GM23338 (cell line): Measurements from ENCODE around the gene ADIPOR2. TPM values are rescaled to one million over a fixed set of nuclear protein-coding genes. Genes with fewer than 3 reads are reported as not detected.

Source experiments
- ATAC-seq: fragments of 200-7000 bp; cut with Tn5 transposase; 3 replicates; pipeline ENCODE4 v1.9.1; 2020
- DNase-seq: peaks from one replicate; pipeline ENCODE4 v3.0.0-alpha.2; 2015; ENCODE audit warnings: low spot score
- H2AFZ ChIP-seq: fragments of 200-600 bp; sonication (generic); 2 replicates; pipeline ENCODE4 v1.8.0; 2016; ENCODE audit warnings: antibody characterized with exemption, mild to moderate bottlenecking, moderate library complexity
- H3F3A ChIP-seq: fragments of 200-600 bp; sonication (generic); replicated peaks from 2 replicates; pipeline ENCODE4 v1.8.0; 2017; ENCODE audit warnings: antibody characterized with exemption, mixed run types, low read depth
- H3K27ac ChIP-seq: fragments of 200-600 bp; sonication (generic); 2 replicates; pipeline ENCODE4 v1.6.1; 2016; ENCODE audit warnings: low read depth
- H3K27me3 ChIP-seq: fragments of 200-600 bp; sonication (generic); 2 replicates; pipeline ENCODE4 v1.8.0; 2016; ENCODE audit warnings: mild to moderate bottlenecking, mixed run types, moderate library complexity; ENCODE audit not compliant: insufficient read depth
- H3K36me3 ChIP-seq: fragments of 200-600 bp; sonication (generic); 2 replicates; pipeline ENCODE4 v1.8.0; 2016; ENCODE audit warnings: mild to moderate bottlenecking; ENCODE audit not compliant: insufficient read depth
- H3K4me1 ChIP-seq: fragments of 200-600 bp; sonication (generic); 2 replicates; pipeline ENCODE4 v1.8.0; 2016; ENCODE audit warnings: mild to moderate bottlenecking, moderate library complexity; ENCODE audit not compliant: insufficient read depth
- H3K4me2 ChIP-seq: fragments of 200-600 bp; sonication (generic); 2 replicates; pipeline ENCODE4 v1.7.1; 2017; ENCODE audit warnings: mixed run types
- H3K4me3 ChIP-seq: fragments of 200-600 bp; sonication (generic); 2 replicates; pipeline ENCODE4 v1.6.1; 2016; ENCODE audit warnings: mixed run types
- H3K79me2 ChIP-seq: fragments of 200-600 bp; sonication (generic); replicated peaks from 2 replicates; pipeline ENCODE4 v1.8.0; 2017; ENCODE audit warnings: mild to moderate bottlenecking; ENCODE audit not compliant: insufficient read depth
- H3K9me2 ChIP-seq: fragments of 200-600 bp; sonication (generic); 2 replicates; pipeline ENCODE4 v1.8.0; 2017; ENCODE audit not compliant: insufficient read depth
- H4K20me1 ChIP-seq: fragments of 200-600 bp; sonication (generic); replicated peaks from 2 replicates; pipeline ENCODE4 v1.8.0; 2017; ENCODE audit warnings: mild to moderate bottlenecking; ENCODE audit not compliant: insufficient read depth
- H3K27ac Mint-ChIP-seq: 2 replicates; pipeline ENCODE4 v1.8.0; 2020; ENCODE audit warnings: inconsistent platforms, mild to moderate bottlenecking, moderate library complexity, mixed read lengths
- H3K27me3 Mint-ChIP-seq: 3 replicates; pipeline ENCODE4 v1.8.0; 2022; ENCODE audit warnings: low read depth, mild to moderate bottlenecking, moderate library complexity, mixed read lengths, inconsistent platforms; ENCODE audit not compliant: insufficient read depth, poor library complexity
- H3K36me3 Mint-ChIP-seq: 3 replicates; pipeline ENCODE4 v1.8.0; 2021; ENCODE audit warnings: low read depth, mild to moderate bottlenecking, inconsistent platforms, moderate library complexity, mixed read lengths
- H3K4me1 Mint-ChIP-seq: 3 replicates; pipeline ENCODE4 v1.8.0; 2020; ENCODE audit warnings: mild to moderate bottlenecking, inconsistent platforms, mixed read lengths
- H3K4me3 Mint-ChIP-seq: 3 replicates; pipeline ENCODE4 v1.8.0; 2021; ENCODE audit warnings: moderate library complexity, mild to moderate bottlenecking, inconsistent platforms, mixed read lengths
- H3K9me3 Mint-ChIP-seq: 3 replicates; pipeline ENCODE4 v1.8.0; 2020; ENCODE audit warnings: moderate library complexity, mild to moderate bottlenecking, inconsistent platforms, mixed read lengths
- CREB1 ChIP-seq: fragments of 250-450 bp; sonication (Bioruptor Pico); IDR thresholded peaks from 2 replicates; pipeline ENCODE4 v1.5.0; 2020; ENCODE audit warnings: low read depth, mild to moderate bottlenecking, moderate library complexity
- EZH2phosphoT487 ChIP-seq: fragments of 200-600 bp; sonication (generic); IDR thresholded peaks from one replicate; pipeline ENCODE4 v1.8.1; 2018; ENCODE audit warnings: antibody characterized with exemption; ENCODE audit not compliant: unreplicated experiment
- JUNB ChIP-seq: IDR thresholded peaks from one replicate; pipeline ENCODE4 v1.6.1; 2016; ENCODE audit warnings: antibody characterized with exemption; ENCODE audit not compliant: unreplicated experiment
- NANOG ChIP-seq: IDR thresholded peaks from 2 replicates; pipeline ENCODE4 v1.6.1; 2016; ENCODE audit warnings: antibody characterized with exemption, borderline replicate concordance
- STAT1 ChIP-seq: IDR thresholded peaks from one replicate; pipeline ENCODE4 v1.6.1; 2016; ENCODE audit warnings: antibody characterized with exemption; ENCODE audit not compliant: unreplicated experiment
- polyA plus RNA-seq: library from polyadenylated mRNA; unstranded; fragments of >200 nt; fragmentation: Nextera tagmentation; extraction: Ambion mirVana; gene quantifications from 2 replicates; pipeline ENCODE4 v1.2.1, GENCODE V29; 2016
- total RNA-seq: library from RNA; depleted of rRNA; stranded (reverse); fragments of >200 nt; shearing (Covaris generic); gene quantifications from 2 replicates; pipeline ENCODE4 v1.2.3, GENCODE V29; 2014
- TF ChIP-seq, protein P1 (sequence below), 2 experiments: fragments of 200-600 bp in 1 of 2; sonication (generic) in 1 of 2; conservative IDR thresholded peaks; 2 replicates each; pipeline versions ENCODE4 v1.5.1 to v1.6.1; 2016 to 2017; ENCODE audit warnings: antibody characterized with exemption in 2 of 2, low read depth in 2 of 2, mild to moderate bottlenecking in 2 of 2, moderate library complexity in 1 of 2
- TF ChIP-seq, protein P2 (sequence below): IDR thresholded peaks from one replicate; pipeline ENCODE4 v1.6.1; 2018; ENCODE audit warnings: antibody characterized with exemption; ENCODE audit not compliant: unreplicated experiment
- TF ChIP-seq, protein P3 (sequence below): fragments of 250-450 bp; sonication (Bioruptor Pico); IDR thresholded peaks from 2 replicates; pipeline ENCODE4 v1.5.0; 2020; ENCODE audit warnings: mild to moderate bottlenecking, moderate library complexity

The ADIPOR2 gene
- total and polyA plus RNA-seq, 2 experiments from 2014 or later, result 11.7 to 36.2 TPM

DNA sequence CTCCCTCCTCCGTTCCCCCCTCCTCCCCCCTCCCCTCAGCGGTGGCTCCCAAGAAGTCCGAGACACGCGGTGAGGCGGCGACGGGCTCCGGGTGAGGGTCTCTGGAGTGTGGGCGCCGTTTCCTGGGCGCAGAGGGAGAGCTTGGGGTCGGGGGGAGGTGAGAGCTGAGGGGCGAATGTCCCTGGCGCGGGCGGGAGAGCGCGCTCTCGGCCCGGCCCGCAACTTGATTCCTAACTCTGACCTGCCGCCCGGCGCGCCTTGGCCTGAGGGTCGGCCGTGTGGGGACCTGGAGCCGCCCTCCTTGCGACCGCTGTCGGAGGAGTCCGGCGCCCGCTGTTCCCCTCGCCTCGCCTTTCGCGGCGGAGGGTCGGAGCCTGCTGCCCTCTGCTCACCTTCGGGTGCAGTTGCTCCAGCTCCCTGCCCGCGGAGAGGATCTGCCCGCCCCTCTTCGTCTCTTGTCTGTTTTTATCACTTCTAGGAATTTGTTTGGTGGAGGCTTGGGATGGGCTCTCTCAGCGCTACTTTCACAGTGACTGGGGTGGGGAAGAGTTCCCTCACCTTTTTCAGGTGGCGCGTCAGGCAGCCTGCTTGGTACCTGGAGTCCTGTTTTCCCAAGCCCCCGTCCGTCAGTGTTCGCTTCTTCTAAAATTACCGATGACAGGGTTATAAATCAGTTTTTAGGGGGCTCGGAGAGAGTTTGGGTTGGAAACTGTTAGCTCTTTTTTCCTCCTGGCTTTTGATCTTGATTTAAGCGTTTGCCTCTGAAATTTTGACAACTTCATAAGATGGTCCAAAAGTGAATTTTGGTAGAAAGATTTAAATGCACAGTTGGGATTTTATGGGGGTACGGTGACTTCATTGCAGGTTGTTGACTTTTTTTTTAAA, 495 bp downstream of the ADIPOR2 start:
- ATAC-seq, result peak; percentile 85
- peaks cover 50% of the 10 kb centered on the region for H3K79me2 ChIP-seq
- Mint-ChIP-seq H3K9me3 (no peaks in the 10 kb centered on the region), H3K27ac (peak overlapping the region; percentile 89), H3K27me3 (peaks cover 11% of the 10 kb centered on the region), H3K36me3 (peaks cover 10% of the 10 kb centered on the region), H3K4me1 (peaks cover 18% of the 10 kb centered on the region), H3K4me3 (peak overlapping the region; percentile 91)
- peak overlapping the region; percentile 83 for H2AFZ ChIP-seq
- H3K9me2 ChIP-seq, result no peaks in the 10 kb centered on the region
- H3K4me3 ChIP-seq, result peak overlapping the region; percentile 96
- H3K4me2 ChIP-seq, result peak overlapping the region; percentile 85
- H3F3A ChIP-seq, result no peaks in the 10 kb centered on the region
- peaks cover 9% of the 10 kb centered on the region for H3K4me1 ChIP-seq
- peak overlapping the region; percentile 94 for H3K27ac ChIP-seq
- H4K20me1 ChIP-seq, result 0 out of 2 replicates have a peak, but pooled peaks cover 16% of the 10 kb centered on the region
- DNase-seq, result peak; percentile 86
- H3K36me3 ChIP-seq, result no peaks in the 10 kb centered on the region
- no peaks in the 10 kb centered on the region for H3K27me3 ChIP-seq
- TF ChIP-seq JUNB, result no peak
- 0 out of 2 replicates have a peak, but pooled peaks have one; percentile 11 for TF ChIP-seq CREB1 (CRISPR knock-in tag)

DNA sequence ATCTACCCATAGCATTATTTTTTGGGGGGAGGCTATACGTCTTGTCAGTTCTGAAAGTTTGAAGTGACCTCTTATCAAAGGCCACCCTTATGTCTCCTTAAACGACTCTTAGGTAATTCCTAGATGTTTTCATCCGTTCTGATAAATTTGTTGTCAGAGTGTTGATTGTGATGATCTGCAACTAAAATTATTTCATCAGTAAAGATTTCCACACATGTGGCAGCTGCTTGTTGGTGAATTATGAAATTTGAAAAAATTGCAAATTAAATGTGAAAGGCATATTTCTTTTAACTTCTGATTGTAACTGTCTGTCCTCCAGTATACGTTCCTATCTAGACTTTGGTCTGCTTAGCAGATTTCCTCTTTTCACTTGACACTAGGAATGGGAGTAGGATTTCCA, 1.4 kb downstream of the ADIPOR2 start:
- peak overlapping the region; percentile 91 for H3K4me3 Mint-ChIP-seq
- H3K27me3 ChIP-seq, result no peaks in the 10 kb centered on the region
- H4K20me1 ChIP-seq, result peaks cover 23% of the 10 kb centered on the region
- no peak overlapping the region; the same call in 1 of the 2 replicates for H3K27ac Mint-ChIP-seq
- no peak overlapping the region for H3K27ac ChIP-seq
- H2AFZ ChIP-seq, result no peak overlapping the region
- H3F3A ChIP-seq, result no peaks in the 10 kb centered on the region
- H3K9me2 ChIP-seq, result no peaks in the 10 kb centered on the region
- H3K9me3 Mint-ChIP-seq, result no peaks in the 10 kb centered on the region
- peaks cover 10% of the 10 kb centered on the region for H3K36me3 Mint-ChIP-seq
- ATAC-seq, result no peak
- H3K79me2 ChIP-seq, result peaks cover 59% of the 10 kb centered on the region
- no peak for DNase-seq
- H3K36me3 ChIP-seq, result no peaks in the 10 kb centered on the region
- peaks cover 9% of the 10 kb centered on the region for H3K4me1 ChIP-seq
- peaks cover 19% of the 10 kb centered on the region for H3K4me1 Mint-ChIP-seq
- H3K4me2 ChIP-seq, result peak overlapping the region; percentile 85
- H3K4me3 ChIP-seq, result peak overlapping the region; percentile 96
- H3K27me3 Mint-ChIP-seq, result peaks cover 11% of the 10 kb centered on the region
- TF ChIP-seq, protein P1, sequence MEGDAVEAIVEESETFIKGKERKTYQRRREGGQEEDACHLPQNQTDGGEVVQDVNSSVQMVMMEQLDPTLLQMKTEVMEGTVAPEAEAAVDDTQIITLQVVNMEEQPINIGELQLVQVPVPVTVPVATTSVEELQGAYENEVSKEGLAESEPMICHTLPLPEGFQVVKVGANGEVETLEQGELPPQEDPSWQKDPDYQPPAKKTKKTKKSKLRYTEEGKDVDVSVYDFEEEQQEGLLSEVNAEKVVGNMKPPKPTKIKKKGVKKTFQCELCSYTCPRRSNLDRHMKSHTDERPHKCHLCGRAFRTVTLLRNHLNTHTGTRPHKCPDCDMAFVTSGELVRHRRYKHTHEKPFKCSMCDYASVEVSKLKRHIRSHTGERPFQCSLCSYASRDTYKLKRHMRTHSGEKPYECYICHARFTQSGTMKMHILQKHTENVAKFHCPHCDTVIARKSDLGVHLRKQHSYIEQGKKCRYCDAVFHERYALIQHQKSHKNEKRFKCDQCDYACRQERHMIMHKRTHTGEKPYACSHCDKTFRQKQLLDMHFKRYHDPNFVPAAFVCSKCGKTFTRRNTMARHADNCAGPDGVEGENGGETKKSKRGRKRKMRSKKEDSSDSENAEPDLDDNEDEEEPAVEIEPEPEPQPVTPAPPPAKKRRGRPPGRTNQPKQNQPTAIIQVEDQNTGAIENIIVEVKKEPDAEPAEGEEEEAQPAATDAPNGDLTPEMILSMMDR (conservative IDR thresholded peaks at IDR 0.05; ENCODE audit: low read depth in 2 of 2), result no peak
- TF ChIP-seq, protein P2, sequence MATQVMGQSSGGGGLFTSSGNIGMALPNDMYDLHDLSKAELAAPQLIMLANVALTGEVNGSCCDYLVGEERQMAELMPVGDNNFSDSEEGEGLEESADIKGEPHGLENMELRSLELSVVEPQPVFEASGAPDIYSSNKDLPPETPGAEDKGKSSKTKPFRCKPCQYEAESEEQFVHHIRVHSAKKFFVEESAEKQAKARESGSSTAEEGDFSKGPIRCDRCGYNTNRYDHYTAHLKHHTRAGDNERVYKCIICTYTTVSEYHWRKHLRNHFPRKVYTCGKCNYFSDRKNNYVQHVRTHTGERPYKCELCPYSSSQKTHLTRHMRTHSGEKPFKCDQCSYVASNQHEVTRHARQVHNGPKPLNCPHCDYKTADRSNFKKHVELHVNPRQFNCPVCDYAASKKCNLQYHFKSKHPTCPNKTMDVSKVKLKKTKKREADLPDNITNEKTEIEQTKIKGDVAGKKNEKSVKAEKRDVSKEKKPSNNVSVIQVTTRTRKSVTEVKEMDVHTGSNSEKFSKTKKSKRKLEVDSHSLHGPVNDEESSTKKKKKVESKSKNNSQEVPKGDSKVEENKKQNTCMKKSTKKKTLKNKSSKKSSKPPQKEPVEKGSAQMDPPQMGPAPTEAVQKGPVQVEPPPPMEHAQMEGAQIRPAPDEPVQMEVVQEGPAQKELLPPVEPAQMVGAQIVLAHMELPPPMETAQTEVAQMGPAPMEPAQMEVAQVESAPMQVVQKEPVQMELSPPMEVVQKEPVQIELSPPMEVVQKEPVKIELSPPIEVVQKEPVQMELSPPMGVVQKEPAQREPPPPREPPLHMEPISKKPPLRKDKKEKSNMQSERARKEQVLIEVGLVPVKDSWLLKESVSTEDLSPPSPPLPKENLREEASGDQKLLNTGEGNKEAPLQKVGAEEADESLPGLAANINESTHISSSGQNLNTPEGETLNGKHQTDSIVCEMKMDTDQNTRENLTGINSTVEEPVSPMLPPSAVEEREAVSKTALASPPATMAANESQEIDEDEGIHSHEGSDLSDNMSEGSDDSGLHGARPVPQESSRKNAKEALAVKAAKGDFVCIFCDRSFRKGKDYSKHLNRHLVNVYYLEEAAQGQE, result no peak
- TF ChIP-seq STAT1 (no peak), NANOG (no peak), EZH2phosphoT487 (no peak), CREB1 (CRISPR knock-in tag) (no peak)
- TF ChIP-seq, protein P3, sequence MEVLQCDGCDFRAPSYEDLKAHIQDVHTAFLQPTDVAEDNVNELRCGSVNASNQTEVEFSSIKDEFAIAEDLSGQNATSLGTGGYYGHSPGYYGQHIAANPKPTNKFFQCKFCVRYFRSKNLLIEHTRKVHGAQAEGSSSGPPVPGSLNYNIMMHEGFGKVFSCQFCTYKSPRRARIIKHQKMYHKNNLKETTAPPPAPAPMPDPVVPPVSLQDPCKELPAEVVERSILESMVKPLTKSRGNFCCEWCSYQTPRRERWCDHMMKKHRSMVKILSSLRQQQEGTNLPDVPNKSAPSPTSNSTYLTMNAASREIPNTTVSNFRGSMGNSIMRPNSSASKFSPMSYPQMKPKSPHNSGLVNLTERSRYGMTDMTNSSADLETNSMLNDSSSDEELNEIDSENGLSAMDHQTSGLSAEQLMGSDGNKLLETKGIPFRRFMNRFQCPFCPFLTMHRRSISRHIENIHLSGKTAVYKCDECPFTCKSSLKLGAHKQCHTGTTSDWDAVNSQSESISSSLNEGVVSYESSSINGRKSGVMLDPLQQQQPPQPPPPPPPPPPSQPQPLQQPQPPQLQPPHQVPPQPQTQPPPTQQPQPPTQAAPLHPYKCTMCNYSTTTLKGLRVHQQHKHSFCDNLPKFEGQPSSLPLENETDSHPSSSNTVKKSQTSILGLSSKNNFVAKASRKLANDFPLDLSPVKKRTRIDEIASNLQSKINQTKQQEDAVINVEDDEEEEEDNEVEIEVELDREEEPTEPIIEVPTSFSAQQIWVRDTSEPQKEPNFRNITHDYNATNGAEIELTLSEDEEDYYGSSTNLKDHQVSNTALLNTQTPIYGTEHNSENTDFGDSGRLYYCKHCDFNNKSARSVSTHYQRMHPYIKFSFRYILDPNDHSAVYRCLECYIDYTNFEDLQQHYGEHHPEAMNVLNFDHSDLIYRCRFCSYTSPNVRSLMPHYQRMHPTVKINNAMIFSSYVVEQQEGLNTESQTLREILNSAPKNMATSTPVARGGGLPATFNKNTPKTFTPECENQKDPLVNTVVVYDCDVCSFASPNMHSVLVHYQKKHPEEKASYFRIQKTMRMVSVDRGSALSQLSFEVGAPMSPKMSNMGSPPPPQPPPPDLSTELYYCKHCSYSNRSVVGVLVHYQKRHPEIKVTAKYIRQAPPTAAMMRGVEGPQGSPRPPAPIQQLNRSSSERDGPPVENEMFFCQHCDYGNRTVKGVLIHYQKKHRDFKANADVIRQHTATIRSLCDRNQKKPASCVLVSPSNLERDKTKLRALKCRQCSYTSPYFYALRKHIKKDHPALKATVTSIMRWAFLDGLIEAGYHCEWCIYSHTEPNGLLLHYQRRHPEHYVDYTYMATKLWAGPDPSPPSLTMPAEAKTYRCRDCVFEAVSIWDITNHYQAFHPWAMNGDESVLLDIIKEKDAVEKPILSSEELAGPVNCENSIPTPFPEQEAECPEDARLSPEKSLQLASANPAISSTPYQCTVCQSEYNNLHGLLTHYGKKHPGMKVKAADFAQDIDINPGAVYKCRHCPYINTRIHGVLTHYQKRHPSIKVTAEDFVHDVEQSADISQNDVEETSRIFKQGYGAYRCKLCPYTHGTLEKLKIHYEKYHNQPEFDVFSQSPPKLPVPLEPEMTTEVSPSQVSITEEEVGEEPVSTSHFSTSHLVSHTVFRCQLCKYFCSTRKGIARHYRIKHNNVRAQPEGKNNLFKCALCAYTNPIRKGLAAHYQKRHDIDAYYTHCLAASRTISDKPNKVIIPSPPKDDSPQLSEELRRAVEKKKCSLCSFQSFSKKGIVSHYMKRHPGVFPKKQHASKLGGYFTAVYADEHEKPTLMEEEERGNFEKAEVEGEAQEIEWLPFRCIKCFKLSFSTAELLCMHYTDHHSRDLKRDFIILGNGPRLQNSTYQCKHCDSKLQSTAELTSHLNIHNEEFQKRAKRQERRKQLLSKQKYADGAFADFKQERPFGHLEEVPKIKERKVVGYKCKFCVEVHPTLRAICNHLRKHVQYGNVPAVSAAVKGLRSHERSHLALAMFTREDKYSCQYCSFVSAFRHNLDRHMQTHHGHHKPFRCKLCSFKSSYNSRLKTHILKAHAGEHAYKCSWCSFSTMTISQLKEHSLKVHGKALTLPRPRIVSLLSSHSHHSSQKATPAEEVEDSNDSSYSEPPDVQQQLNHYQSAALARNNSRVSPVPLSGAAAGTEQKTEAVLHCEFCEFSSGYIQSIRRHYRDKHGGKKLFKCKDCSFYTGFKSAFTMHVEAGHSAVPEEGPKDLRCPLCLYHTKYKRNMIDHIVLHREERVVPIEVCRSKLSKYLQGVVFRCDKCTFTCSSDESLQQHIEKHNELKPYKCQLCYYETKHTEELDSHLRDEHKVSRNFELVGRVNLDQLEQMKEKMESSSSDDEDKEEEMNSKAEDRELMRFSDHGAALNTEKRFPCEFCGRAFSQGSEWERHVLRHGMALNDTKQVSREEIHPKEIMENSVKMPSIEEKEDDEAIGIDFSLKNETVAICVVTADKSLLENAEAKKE, result no peak
